Measurements from ENCODE around the gene TANK.

- TF ChIP-seq, protein P1, sequence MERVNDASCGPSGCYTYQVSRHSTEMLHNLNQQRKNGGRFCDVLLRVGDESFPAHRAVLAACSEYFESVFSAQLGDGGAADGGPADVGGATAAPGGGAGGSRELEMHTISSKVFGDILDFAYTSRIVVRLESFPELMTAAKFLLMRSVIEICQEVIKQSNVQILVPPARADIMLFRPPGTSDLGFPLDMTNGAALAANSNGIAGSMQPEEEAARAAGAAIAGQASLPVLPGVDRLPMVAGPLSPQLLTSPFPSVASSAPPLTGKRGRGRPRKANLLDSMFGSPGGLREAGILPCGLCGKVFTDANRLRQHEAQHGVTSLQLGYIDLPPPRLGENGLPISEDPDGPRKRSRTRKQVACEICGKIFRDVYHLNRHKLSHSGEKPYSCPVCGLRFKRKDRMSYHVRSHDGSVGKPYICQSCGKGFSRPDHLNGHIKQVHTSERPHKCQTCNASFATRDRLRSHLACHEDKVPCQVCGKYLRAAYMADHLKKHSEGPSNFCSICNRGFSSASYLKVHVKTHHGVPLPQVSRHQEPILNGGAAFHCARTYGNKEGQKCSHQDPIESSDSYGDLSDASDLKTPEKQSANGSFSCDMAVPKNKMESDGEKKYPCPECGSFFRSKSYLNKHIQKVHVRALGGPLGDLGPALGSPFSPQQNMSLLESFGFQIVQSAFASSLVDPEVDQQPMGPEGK (CRISPR knock-in tag; IDR thresholded peaks at IDR 0.05; ENCODE audit: borderline replicate concordance) = no peak
- TF ChIP-seq ZFP30 (CRISPR knock-in tag; IDR thresholded peaks at IDR 0.05) (no peak), GLIS3 (CRISPR knock-in tag; IDR thresholded peaks at IDR 0.05) (no peak), CSDC2 (CRISPR knock-in tag; IDR thresholded peaks at IDR 0.05) (no peak), TCF4 (CRISPR knock-in tag; IDR thresholded peaks at IDR 0.05; ENCODE audit: borderline replicate concordance) (no peak), PPARA (CRISPR knock-in tag; IDR thresholded peaks at IDR 0.05; ENCODE audit: borderline replicate concordance) (no peak), TSHZ2 (CRISPR knock-in tag; IDR thresholded peaks at IDR 0.05) (no peak), ARNTL (CRISPR knock-in tag; IDR thresholded peaks at IDR 0.05; ENCODE audit: borderline replicate concordance, low read depth) (no peak), ZFP3 (CRISPR knock-in tag; IDR thresholded peaks at IDR 0.05) (no peak), BACH2 (CRISPR knock-in tag; IDR thresholded peaks at IDR 0.05; ENCODE audit: borderline replicate concordance) (no peak), RARB (CRISPR knock-in tag; IDR thresholded peaks at IDR 0.05) (no peak)
Measured at GRCh38 chr2:161133366-161133765, 26.9 kb upstream of the TANK start.
